ENCODE results near the gene LILRB3. TPM values are rescaled to one million over a fixed set of nuclear protein-coding genes. Genes with fewer than 3 reads are reported as not detected.
"Not testable (repeated sequence)": the region's sequence is repeated elsewhere in the genome, so short reads cannot be mapped to it uniquely, and the experiment has no call there.

The LILRB3 gene
- total RNA-seq, 4 donors from 2014 or later, result 0.56 to 16.1 (median 10.1) TPM

DNA sequence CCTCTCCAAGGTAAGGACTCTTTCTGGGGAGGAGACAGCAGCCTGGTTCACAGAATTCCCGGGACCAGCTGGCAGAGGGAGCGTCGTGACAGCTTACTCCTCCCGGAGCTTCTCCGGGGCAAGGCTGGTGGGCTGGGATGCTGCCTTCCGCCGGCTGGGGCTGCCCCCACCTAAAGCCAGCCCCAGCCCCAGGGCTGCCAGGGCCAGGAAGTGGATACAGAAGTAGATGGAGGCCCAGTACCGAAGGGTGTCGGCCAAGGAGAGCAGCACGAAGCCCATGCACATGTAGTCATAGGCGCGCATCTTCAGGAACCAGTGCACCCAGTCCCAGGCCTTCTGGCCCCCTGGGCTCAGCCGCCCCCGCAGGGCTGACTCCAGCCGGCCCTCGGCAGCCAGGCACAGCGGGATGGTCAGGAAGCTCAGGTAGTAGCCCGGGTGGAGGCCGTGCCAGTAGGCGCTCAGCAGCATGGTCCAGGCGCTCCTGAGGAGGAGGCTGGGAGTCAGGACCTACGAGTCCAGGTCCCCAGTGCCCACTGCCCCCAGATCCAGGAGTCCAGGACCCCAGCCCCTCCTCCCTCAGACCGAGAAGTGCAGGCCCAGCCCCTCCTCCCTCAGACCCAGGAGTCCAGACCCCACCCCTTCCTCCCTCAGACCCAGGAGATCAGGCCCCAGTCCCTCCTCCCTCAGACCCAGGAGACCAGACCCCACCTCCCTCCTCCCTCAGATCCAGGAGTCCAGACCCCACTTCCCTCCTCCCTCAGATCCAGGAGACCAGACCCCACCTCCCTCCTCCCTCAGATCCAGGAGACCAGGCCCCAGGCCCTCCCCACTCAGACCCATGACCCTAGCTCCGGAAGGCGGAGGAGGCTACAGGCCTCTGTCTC lies 48.6 kb downstream of the LILRB3 start:
- no peak for DNase-seq
- TF ChIP-seq, protein P1, sequence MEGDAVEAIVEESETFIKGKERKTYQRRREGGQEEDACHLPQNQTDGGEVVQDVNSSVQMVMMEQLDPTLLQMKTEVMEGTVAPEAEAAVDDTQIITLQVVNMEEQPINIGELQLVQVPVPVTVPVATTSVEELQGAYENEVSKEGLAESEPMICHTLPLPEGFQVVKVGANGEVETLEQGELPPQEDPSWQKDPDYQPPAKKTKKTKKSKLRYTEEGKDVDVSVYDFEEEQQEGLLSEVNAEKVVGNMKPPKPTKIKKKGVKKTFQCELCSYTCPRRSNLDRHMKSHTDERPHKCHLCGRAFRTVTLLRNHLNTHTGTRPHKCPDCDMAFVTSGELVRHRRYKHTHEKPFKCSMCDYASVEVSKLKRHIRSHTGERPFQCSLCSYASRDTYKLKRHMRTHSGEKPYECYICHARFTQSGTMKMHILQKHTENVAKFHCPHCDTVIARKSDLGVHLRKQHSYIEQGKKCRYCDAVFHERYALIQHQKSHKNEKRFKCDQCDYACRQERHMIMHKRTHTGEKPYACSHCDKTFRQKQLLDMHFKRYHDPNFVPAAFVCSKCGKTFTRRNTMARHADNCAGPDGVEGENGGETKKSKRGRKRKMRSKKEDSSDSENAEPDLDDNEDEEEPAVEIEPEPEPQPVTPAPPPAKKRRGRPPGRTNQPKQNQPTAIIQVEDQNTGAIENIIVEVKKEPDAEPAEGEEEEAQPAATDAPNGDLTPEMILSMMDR (IDR thresholded peaks at IDR 0.05), result no peak
- TF ChIP-seq POLR2A (IDR thresholded peaks at IDR 0.05), result no peak
- H3K36me3 ChIP-seq, result no peaks in the 10 kb centered on the region
- H3K9me3 ChIP-seq, result no peaks in the 10 kb centered on the region
- intact Hi-C loops (cut with DNase I), result no loop called here
- no peak overlapping the region for H3K27ac ChIP-seq
- H3K27me3 ChIP-seq, result no peaks in the 10 kb centered on the region
- H3K4me3 ChIP-seq (replicated peaks in 1 of 3), result no peak overlapping the region
- peaks cover 3 to 5% of the 10 kb centered on the region in 2 donors for H3K4me1 ChIP-seq
- 76 to 82% methylated on average over 12 to 23 of the region's 25 CpGs for WGBS, 2 donors

DNA sequence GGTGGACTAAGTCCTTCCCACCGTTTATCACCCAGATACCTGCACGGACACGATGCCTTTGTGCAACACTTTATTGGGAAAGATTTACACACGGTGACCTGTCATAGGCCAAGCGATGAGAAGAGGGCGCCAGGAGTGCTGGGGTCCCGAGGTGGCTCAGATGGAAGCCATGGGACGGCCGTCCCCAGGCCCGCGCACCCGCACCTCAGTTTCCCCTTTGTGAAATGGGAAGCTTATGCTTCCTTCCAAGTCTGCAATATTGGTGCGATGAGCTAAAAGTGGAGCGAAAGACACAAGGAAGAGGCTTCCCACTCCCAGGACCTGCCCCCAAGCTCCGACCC lies 49.5 kb downstream of the LILRB3 start:
- no peaks in the 10 kb centered on the region for H3K36me3 ChIP-seq
- H3K9me3 ChIP-seq, result no peaks in the 10 kb centered on the region
- H3K4me3 ChIP-seq (replicated peaks in 1 of 3), result peak overlapping the region in 1 of 3 donors; percentile 31
- intact Hi-C loops (cut with DNase I), result no loop called here
- WGBS, 2 donors, result 33 to 40% methylated on average over 8 to 15 of the region's 15 CpGs
- TF ChIP-seq, protein P1 (IDR thresholded peaks at IDR 0.05), result no peak
- TF ChIP-seq POLR2A (IDR thresholded peaks at IDR 0.05), result no peak
- H3K4me1 ChIP-seq, result peaks cover 3 to 7% of the 10 kb centered on the region in 2 donors
- H3K27me3 ChIP-seq, result no peaks in the 10 kb centered on the region
- peak overlapping the region in 2 of 3 donors; percentile 30 to 58 for H3K27ac ChIP-seq
- DNase-seq, result no peak

- no peaks in the 10 kb centered on the region for H3K36me3 ChIP-seq
- peak within 1 kb of the TSS; percentile 8 to 58 (median 45) for H3K27ac ChIP-seq
- WGBS, 2 donors, result 3 to 13% methylated on average over 5 of the region's 13 CpGs
- peak within 1 kb of the TSS in 2 of 3 donors; percentile 4 to 31 for H3K4me3 ChIP-seq (replicated peaks in 1 of 3)
- intact Hi-C loops (cut with DNase I), result no loop called here
- peak in 1 of 2 donors; percentile 43 for TF ChIP-seq POLR2A (IDR thresholded peaks at IDR 0.05)
- TF ChIP-seq, protein P1 (IDR thresholded peaks at IDR 0.05), result peak; percentile 43 to 66 (median 60)
- H3K27me3 ChIP-seq, result no peaks in the 10 kb centered on the region
- H3K9me3 ChIP-seq, result no peaks in the 10 kb centered on the region
- H3K4me1 ChIP-seq, result peaks cover 3 to 9% of the 10 kb centered on the region in 2 donors
- DNase-seq, result peak; percentile 85
Measured at GRCh38 chr19:54172471-54173358, 50.1 kb downstream of the LILRB3 start, which contains the start of gene TMC4. Gene TMC4 (minus strand): TSS chr19:54173160. CDS start chr19:54173117, 43 bp downstream.

DNA sequence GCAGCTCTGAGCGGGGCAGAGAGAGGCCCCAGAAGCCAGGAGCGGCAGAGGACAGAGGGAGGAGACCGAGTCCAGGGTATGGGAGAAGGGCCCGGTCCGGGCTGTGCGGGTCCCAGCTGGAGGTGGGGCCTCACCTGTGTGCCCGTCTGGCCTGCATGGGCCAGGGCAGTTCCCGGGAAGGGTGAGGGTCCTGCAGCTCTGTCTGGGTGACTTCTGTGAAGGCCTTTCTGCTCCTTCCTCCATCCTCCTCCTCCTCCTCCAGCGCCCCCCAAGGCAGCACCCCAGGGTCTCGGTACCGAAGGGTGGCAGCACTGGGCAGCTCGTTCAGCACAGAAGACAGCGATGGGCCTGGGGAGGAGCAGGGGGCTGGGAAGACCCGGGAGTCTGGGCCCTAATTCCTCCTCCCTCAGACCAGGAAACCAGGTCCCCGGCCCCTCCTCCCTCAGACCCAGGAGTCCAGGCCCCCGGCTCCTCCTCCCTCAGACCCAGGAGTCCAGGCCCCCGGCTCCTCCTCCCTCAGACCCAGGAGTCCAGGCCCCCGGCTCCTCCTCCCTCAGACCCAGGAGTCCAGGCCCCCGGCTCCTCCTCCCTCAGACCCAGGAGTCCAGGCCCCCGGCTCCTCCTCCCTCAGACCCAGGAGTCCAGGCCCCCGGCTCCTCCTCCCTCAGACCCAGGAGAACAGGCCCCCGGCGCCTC lies 50.9 kb downstream of the LILRB3 start:
- DNase-seq; H3K4me1 ChIP-seq; H3K27ac ChIP-seq; H3K36me3 ChIP-seq; H3K9me3 ChIP-seq; intact Hi-C loops (cut with DNase I); H3K27me3 ChIP-seq: not testable (repeated sequence)
- peak overlapping the region in 1 of 3 donors; percentile 31 for H3K4me3 ChIP-seq (replicated peaks in 1 of 3)
- 76 to 85% methylated on average over 8 to 11 of the region's 23 CpGs for WGBS, 2 donors

GRCh38 chr19:54169149-54169740 lies 53.6 kb downstream of the LILRB3 start:
- peaks cover 3 to 14% of the 10 kb centered on the region in 2 donors for H3K4me1 ChIP-seq
- TF ChIP-seq, protein P1 (IDR thresholded peaks at IDR 0.05), result no peak
- TF ChIP-seq POLR2A (IDR thresholded peaks at IDR 0.05), result no peak
- H3K4me3 ChIP-seq (replicated peaks in 1 of 3), result no peak overlapping the region
- WGBS, 2 donors, result 90% methylated on average over 21 of the region's 21 CpGs
- intact Hi-C loops (cut with DNase I), result loop anchor here (5.0 kb wide), 1 partner anchor 63 kb away; no protein-coding TSS in a partner anchor
- H3K27me3 ChIP-seq, result no peaks in the 10 kb centered on the region
- H3K9me3 ChIP-seq, result no peaks in the 10 kb centered on the region
- no peak for DNase-seq
- no peaks in the 10 kb centered on the region for H3K36me3 ChIP-seq
- H3K27ac ChIP-seq, result no peak overlapping the region
